IMR-90 (cell line): ENCODE data around the gene LCMT2. TPM values are rescaled to one million over a fixed set of nuclear protein-coding genes. Genes with fewer than 3 reads are reported as not detected.

Experiments used
- ATAC-seq: fragments of 200-7000 bp; cut with Tn5 transposase; 2 replicates; pipeline ENCODE4 v1.9.1; 2020; ENCODE audit warnings: low read depth, mild to moderate bottlenecking, moderate library complexity
- BruUV-seq: library from RNA; stranded (reverse); fragments of 400-500 nt; replicated peaks from 2 replicates; lab custom pipeline; 2021; lab: Mats Ljungman, UMichigan
- CTCF ChIA-PET: fragments of 300-600 bp; formaldehyde crosslinking; extraction: SDS; loops from one replicate; lab custom pipeline; 2021; ENCODE audit warnings: antibody characterized with exemption; lab: Yijun Ruan, JAX
- POLR2A ChIA-PET: fragments of 300-600 bp; sonication (Branson Sonifier 250); formaldehyde crosslinking; loops from one replicate; lab custom pipeline; 2022; ENCODE audit warnings: antibody characterized with exemption; ENCODE audit not compliant: unreplicated experiment; lab: Charles Lee
- DNase-seq: peaks from one replicate; pipeline ENCODE4 v3.0.0; 2013
- H2AFZ ChIP-seq: replicated peaks from 2 replicates; pipeline ENCODE3; 2013; ENCODE audit warnings: low read length, mild to moderate bottlenecking; ENCODE audit not compliant: poor library complexity
- H2AK5ac ChIP-seq: 2 replicates; pipeline ENCODE4 v1.6.1; 2013; ENCODE audit warnings: low read depth, low read length, inconsistent platforms
- H2AK9ac ChIP-seq: replicated peaks from 2 replicates; pipeline ENCODE3; 2013; ENCODE audit warnings: mild to moderate bottlenecking, low read depth, low read length, moderate library complexity; ENCODE audit not compliant: poor library complexity
- H2BK120ac ChIP-seq: 2 replicates; pipeline ENCODE4 v1.6.1; 2013; ENCODE audit warnings: low read depth, low read length, inconsistent platforms
- H2BK15ac ChIP-seq: 3 replicates; pipeline ENCODE4 v1.6.1; 2013; ENCODE audit warnings: low read depth, low read length, inconsistent platforms
- H2BK20ac ChIP-seq: 2 replicates; pipeline ENCODE4 v1.6.1; 2013; ENCODE audit warnings: low read depth, mild to moderate bottlenecking, inconsistent platforms, low read length, moderate library complexity
- H2BK5ac ChIP-seq: 2 replicates; pipeline ENCODE4 v1.6.1; 2013; ENCODE audit warnings: mild to moderate bottlenecking, low read depth, low read length, inconsistent platforms; ENCODE audit not compliant: poor library complexity, severe bottlenecking
- H3K14ac ChIP-seq: replicated peaks from 2 replicates; pipeline ENCODE4 v1.6.1; 2013; ENCODE audit warnings: low read depth, low read length, inconsistent platforms
- H3K18ac ChIP-seq: 2 replicates; pipeline ENCODE4 v1.6.1; 2013; ENCODE audit warnings: low read depth, low read length, control low read depth
- H3K23ac ChIP-seq: 2 replicates; pipeline ENCODE4 v1.6.1; 2013; ENCODE audit warnings: low read depth, low read length, inconsistent platforms
- H3K27ac ChIP-seq: 2 replicates; pipeline ENCODE4 v1.5.1; 2013; ENCODE audit warnings: mild to moderate bottlenecking, control low read depth, low read length; ENCODE audit not compliant: insufficient read depth
- H3K27me3 ChIP-seq: 2 replicates; pipeline ENCODE4 v1.6.1; 2013; ENCODE audit warnings: low read length; ENCODE audit not compliant: control insufficient read depth, insufficient read depth
- H3K36me3 ChIP-seq: 2 replicates; pipeline ENCODE4 v1.6.1; 2013; ENCODE audit warnings: low read length, mixed read lengths; ENCODE audit not compliant: control insufficient read depth, insufficient read depth
- H3K4ac ChIP-seq: 2 replicates; pipeline ENCODE4 v1.6.1; 2013; ENCODE audit warnings: low read depth, low read length, inconsistent platforms
- H3K4me1 ChIP-seq: 2 replicates; pipeline ENCODE4 v1.6.1; 2013; ENCODE audit warnings: low read length, mixed read lengths; ENCODE audit not compliant: control insufficient read depth, insufficient read depth
- H3K4me2 ChIP-seq: 2 replicates; pipeline ENCODE4 v1.6.1; 2013; ENCODE audit warnings: low read depth, mild to moderate bottlenecking, control low read depth, low read length, moderate library complexity
- H3K4me3 ChIP-seq: 2 replicates; pipeline ENCODE4 v1.5.1; 2013; ENCODE audit warnings: low read depth, mild to moderate bottlenecking, control low read depth, low read length, moderate library complexity; ENCODE audit not compliant: insufficient read depth
- H3K56ac ChIP-seq: 2 replicates; pipeline ENCODE4 v1.6.1; 2013; ENCODE audit warnings: low read length, inconsistent platforms; ENCODE audit not compliant: insufficient read depth; ENCODE audit errors: extremely low read depth
- H3K79me1 ChIP-seq, 2 experiments: 2 replicates each; pipeline ENCODE4 v1.6.1; 2013; ENCODE audit warnings: low read length in 2 of 2, inconsistent platforms in 1 of 2, low read depth in 1 of 2
- H3K9ac ChIP-seq: 2 replicates; pipeline ENCODE4 v1.6.1; 2013; ENCODE audit warnings: low read depth, low read length, control low read depth
- H3K9me1 ChIP-seq: 2 replicates; pipeline ENCODE4 v1.6.1; 2013; ENCODE audit warnings: low read length, inconsistent platforms; ENCODE audit not compliant: insufficient read depth
- H3K9me3 ChIP-seq: 2 replicates; pipeline ENCODE4 v1.6.1; 2013; ENCODE audit warnings: low read length; ENCODE audit not compliant: control insufficient read depth, insufficient read depth
- H4K20me1 ChIP-seq: 2 replicates; pipeline ENCODE4 v1.6.1; 2013; ENCODE audit warnings: low read length, inconsistent platforms; ENCODE audit not compliant: insufficient read depth
- H4K5ac ChIP-seq: 2 replicates; pipeline ENCODE4 v1.6.1; 2013; ENCODE audit warnings: mild to moderate bottlenecking, low read depth, low read length, control low read depth
- H4K8ac ChIP-seq, 2 experiments: 2 replicates each; pipeline ENCODE4 v1.6.1; 2013; ENCODE audit warnings: low read depth in 2 of 2, low read length in 2 of 2, control low read depth in 1 of 2, inconsistent platforms in 1 of 2
- H4K91ac ChIP-seq: 2 replicates; pipeline ENCODE4 v1.6.1; 2013; ENCODE audit warnings: low read depth, low read length, inconsistent platforms; ENCODE audit not compliant: insufficient read depth
- CHD1 ChIP-seq: IDR thresholded peaks from 2 replicates; pipeline ENCODE4 v1.6.1; 2012; ENCODE audit warnings: low read depth, low read length, improper control_type of control experiment
- CTCF ChIP-seq: conservative IDR thresholded peaks from 2 replicates; pipeline ENCODE4 v1.5.1; 2012; ENCODE audit warnings: mild to moderate bottlenecking, low read depth, low read length, improper control_type of control experiment
- FOS ChIP-seq: fragments of 150-350 bp; IDR thresholded peaks from 2 replicates; pipeline ENCODE4 v1.6.1; 2016; ENCODE audit warnings: low read depth, low read length
- MAFK ChIP-seq: IDR thresholded peaks from 2 replicates; pipeline ENCODE4 v1.6.1; 2012; ENCODE audit warnings: low read depth, low read length, improper control_type of control experiment
- NFE2L2 ChIP-seq: fragments of 150-350 bp; IDR thresholded peaks from 2 replicates; pipeline ENCODE4 v1.6.1; 2016; ENCODE audit warnings: low read depth, mild to moderate bottlenecking, low read length
- RAD21 ChIP-seq: IDR thresholded peaks from 2 replicates; pipeline ENCODE4 v1.6.1; 2012; ENCODE audit warnings: low read length, improper control_type of control experiment
- RFX5 ChIP-seq: IDR thresholded peaks from 2 replicates; pipeline ENCODE4 v1.8.0; 2012; ENCODE audit warnings: low read depth, mild to moderate bottlenecking, low read length, moderate library complexity
- USF2 ChIP-seq: fragments of 150-350 bp; IDR thresholded peaks from 2 replicates; pipeline ENCODE4 v1.6.1; 2017; ENCODE audit warnings: mild to moderate bottlenecking, antibody characterized with exemption, low read length, low read depth
- WGBS, 2 experiments: methylation state at CpG; one replicate each; pipeline versions ENCODE4 v1.1.5 to v1.1.7; 2013; ENCODE audit warnings: missing lambda C conversion rate in 2 of 2; ENCODE audit not compliant: insufficient read length in 1 of 2; ENCODE audit errors: extremely low coverage in 2 of 2; 5-methylcytosine and 5-hydroxymethylcytosine counted together
- dilution Hi-C: fragments of 300-500 bp; cut with HindIII; formaldehyde crosslinking; loops from one replicate; pipeline ENCODE4 v1.14.3; 2018; ENCODE audit warnings: low sequenced_read_pairs; ENCODE audit not compliant: unreplicated experiment
- in situ Hi-C: fragments of 300-500 bp; cut with MboI; formaldehyde crosslinking; loops from 3 replicates; pipeline ENCODE4 v1.14.3; 2019; ENCODE audit warnings: low sequenced_read_pairs, inconsistent platforms, mixed read lengths
- intact Hi-C: fragments of 100-400 bp; cut with micrococcal nuclease; formaldehyde crosslinking; loops from 2 replicates; pipeline ENCODE4 v1.10.0; 2022
- polyA plus RNA-seq, 3 experiments: library from polyadenylated mRNA; depleted of rRNA; stranded (reverse); fragments of >200 nt; gene quantifications; 2 replicates each; pipeline ENCODE4 v1.2.3, GENCODE V29; 2012; ENCODE audit warnings: low replicate concordance in 1 of 3
- total RNA-seq: library from RNA; depleted of rRNA; stranded (reverse); fragments of >200 nt; gene quantifications from 2 replicates; pipeline ENCODE4 v1.2.3, GENCODE V29; 2012
- TF ChIP-seq, protein P1 (sequence below): fragments of 150-350 bp; IDR thresholded peaks from 2 replicates; pipeline ENCODE4 v1.6.1; 2016; ENCODE audit warnings: low read depth, mild to moderate bottlenecking, low read length, moderate library complexity, borderline replicate concordance

Gene LCMT2
- total and polyA plus RNA-seq, 2 of the 4 experiments (the other 2 are of a cell fraction) = 5.8 to 12.2 TPM

GRCh38 chr15:43294091-43294706 is 36.2 kb downstream of the LCMT2 start:
- BruUV-seq = no TSS peak

More at GRCh38 chr15:43294091-43294706, 36.2 kb downstream of the LCMT2 start:
- no peak overlapping the region for H2BK20ac ChIP-seq
- no peaks in the 10 kb centered on the region for H3K79me1 ChIP-seq
- H4K91ac ChIP-seq = no peak overlapping the region
- H3K9me3 ChIP-seq = no peaks in the 10 kb centered on the region
- H3K14ac ChIP-seq = no peak overlapping the region
- H3K4me3 ChIP-seq = no peak overlapping the region
- no peak overlapping the region; the same call in 1 of the 2 replicates for H3K4me2 ChIP-seq
- intact Hi-C loops = no loop called here
- POLR2A ChIA-PET = no interaction called here
- H3K27ac ChIP-seq = no peak overlapping the region
- H2BK5ac ChIP-seq = no peak overlapping the region
- no peak overlapping the region for H4K5ac ChIP-seq
- H4K20me1 ChIP-seq = no peaks in the 10 kb centered on the region
- H4K8ac ChIP-seq = no peak overlapping the region
- peaks cover 43% of the 10 kb centered on the region for H3K27me3 ChIP-seq
- WGBS, 2 experiments = no CpG with 5 or more reads among the region's 6 CpGs
- H3K56ac ChIP-seq = no peak overlapping the region
- H3K36me3 ChIP-seq = no peaks in the 10 kb centered on the region
- H3K18ac ChIP-seq = no peak overlapping the region
- no peak for DNase-seq
- no peak overlapping the region for H2AK9ac ChIP-seq
- no peak overlapping the region for H2BK120ac ChIP-seq
- H3K9ac ChIP-seq = no peak overlapping the region
- CTCF ChIA-PET = no interaction called here
- H3K23ac ChIP-seq = no peak overlapping the region
- in situ Hi-C loops = no loop called here
- ATAC-seq = no peak
- H3K9me1 ChIP-seq = no peaks in the 10 kb centered on the region
- dilution Hi-C loops = no loop called here
- H3K4me1 ChIP-seq = peaks cover 4% of the 10 kb centered on the region; the same call in 1 of the 2 replicates
- TF ChIP-seq, protein P1, sequence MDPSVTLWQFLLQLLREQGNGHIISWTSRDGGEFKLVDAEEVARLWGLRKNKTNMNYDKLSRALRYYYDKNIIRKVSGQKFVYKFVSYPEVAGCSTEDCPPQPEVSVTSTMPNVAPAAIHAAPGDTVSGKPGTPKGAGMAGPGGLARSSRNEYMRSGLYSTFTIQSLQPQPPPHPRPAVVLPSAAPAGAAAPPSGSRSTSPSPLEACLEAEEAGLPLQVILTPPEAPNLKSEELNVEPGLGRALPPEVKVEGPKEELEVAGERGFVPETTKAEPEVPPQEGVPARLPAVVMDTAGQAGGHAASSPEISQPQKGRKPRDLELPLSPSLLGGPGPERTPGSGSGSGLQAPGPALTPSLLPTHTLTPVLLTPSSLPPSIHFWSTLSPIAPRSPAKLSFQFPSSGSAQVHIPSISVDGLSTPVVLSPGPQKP = no peak
- no peak for TF ChIP-seq RAD21
- TF ChIP-seq FOS = no peak
- TF ChIP-seq MAFK = no peak
- TF ChIP-seq NFE2L2 = no peak
- TF ChIP-seq RFX5 = no peak
- no peak for TF ChIP-seq CHD1
- TF ChIP-seq USF2 = no peak
- no peak for TF ChIP-seq CTCF
- H3K4ac ChIP-seq = no peak overlapping the region
- no peak overlapping the region for H2AFZ ChIP-seq
- H2BK15ac ChIP-seq = no peak overlapping the region
- H2AK5ac ChIP-seq = no peak overlapping the region
